Superior temporal gyrus (tissue), 1 donor: ENCODE data around the gene OCIAD1.
"Not testable (repeated sequence)": the region's sequence is repeated elsewhere in the genome, so short reads cannot be mapped to it uniquely, and the experiment has no call there.

Experiments used
- DNase-seq: peaks from one replicate; pipeline ENCODE4 v3.0.0-alpha.2; 2016; ENCODE audit errors: extremely low spot score

The OCIAD1 gene

GRCh38 chr4:48816971-48817370 is 13.9 kb upstream of the OCIAD1 start:
- no peak for DNase-seq

- DNase-seq: not testable (repeated sequence)
Observed at GRCh38 chr4:48821431-48821830, 9.5 kb upstream of the OCIAD1 start.

GRCh38 chr4:48827622-48828021 is 3.3 kb upstream of the OCIAD1 start:
- DNase-seq: no peak

- DNase-seq: peak; percentile 46
Observed at GRCh38 chr4:48831532-48832030, 693 bp downstream of the OCIAD1 start.

GRCh38 chr4:48832571-48832970 is 1.7 kb downstream of the OCIAD1 start:
- no peak for DNase-seq

- no peak for DNase-seq
Observed at GRCh38 chr4:48836658-48837057, 5.8 kb downstream of the OCIAD1 start.

- DNase-seq: no peak
Observed at GRCh38 chr4:48841045-48841827, 10.3 kb downstream of the OCIAD1 start.

GRCh38 chr4:48844843-48845242 is 14.0 kb downstream of the OCIAD1 start:
- no peak for DNase-seq

GRCh38 chr4:48848799-48849198 is 17.9 kb downstream of the OCIAD1 start:
- not testable (repeated sequence) for DNase-seq

- DNase-seq: no peak
Observed at GRCh38 chr4:48851651-48852050, 20.8 kb downstream of the OCIAD1 start.

- no peak for DNase-seq
Observed at GRCh38 chr4:48853604-48854394, 22.9 kb downstream of the OCIAD1 start.

GRCh38 chr4:48854395-48854683 is 23.5 kb downstream of the OCIAD1 start:
- no peak for DNase-seq

- no peak for DNase-seq
Observed at GRCh38 chr4:48854982-48855381, 24.1 kb downstream of the OCIAD1 start.

- DNase-seq: no peak
Observed at GRCh38 chr4:48858130-48858529, 27.2 kb downstream of the OCIAD1 start.

- no peak for DNase-seq
Observed at GRCh38 chr4:48862038-48862437, 31.1 kb downstream of the OCIAD1 start.

GRCh38 chr4:48862661-48863060 is 31.8 kb downstream of the OCIAD1 start:
- DNase-seq: no peak

GRCh38 chr4:48863728-48864127 is 32.8 kb downstream of the OCIAD1 start:
- DNase-seq: no peak

- DNase-seq: not testable (repeated sequence)
Observed at GRCh38 chr4:48864696-48865095, 33.8 kb downstream of the OCIAD1 start.

GRCh38 chr4:48877827-48878535 is 47.1 kb downstream of the OCIAD1 start:
- no peak for DNase-seq

- no peak for DNase-seq
Observed at GRCh38 chr4:48879561-48880442, 48.9 kb downstream of the OCIAD1 start.

GRCh38 chr4:48881646-48882045 is 50.8 kb downstream of the OCIAD1 start:
- not testable (repeated sequence) for DNase-seq
